ENCODE data around the gene SNX13.

DNA sequence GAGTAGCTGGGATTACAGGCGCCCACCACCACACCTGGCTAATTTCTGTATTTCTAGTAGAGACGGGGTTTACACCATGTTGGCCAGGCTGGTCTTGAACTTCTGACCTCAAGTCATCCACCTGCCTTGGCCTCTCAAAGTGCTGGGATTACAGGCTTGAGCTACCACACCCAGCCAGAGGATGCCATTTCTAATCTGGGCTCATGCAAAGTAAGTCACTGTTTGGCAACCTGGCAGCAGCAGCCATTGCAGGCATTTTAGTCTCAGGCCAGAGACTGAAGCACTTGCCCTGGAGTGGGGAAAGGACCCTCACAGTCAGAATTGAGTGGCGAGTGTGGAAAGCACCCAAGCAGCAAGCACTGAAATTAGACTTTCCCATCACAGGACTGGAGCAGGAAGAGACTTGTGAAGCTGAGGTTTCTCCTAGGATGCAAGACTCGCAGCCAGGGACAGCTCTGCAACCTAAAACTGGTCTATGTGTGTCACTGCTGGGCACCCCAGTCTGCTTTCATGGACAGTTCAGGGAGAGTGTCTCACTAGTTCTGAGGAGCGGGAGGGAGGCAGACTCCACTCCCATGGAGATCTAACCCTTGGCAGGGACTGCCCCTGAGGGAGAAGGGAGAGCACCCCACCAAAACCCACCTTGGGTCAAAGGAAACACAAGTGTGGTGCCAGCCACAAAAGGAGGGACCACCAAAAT lies 27.6 kb downstream of the SNX13 start:
- TF ChIP-seq POLR2A (IDR thresholded peaks at IDR 0.05) = no peak
- TF ChIP-seq, protein P1, sequence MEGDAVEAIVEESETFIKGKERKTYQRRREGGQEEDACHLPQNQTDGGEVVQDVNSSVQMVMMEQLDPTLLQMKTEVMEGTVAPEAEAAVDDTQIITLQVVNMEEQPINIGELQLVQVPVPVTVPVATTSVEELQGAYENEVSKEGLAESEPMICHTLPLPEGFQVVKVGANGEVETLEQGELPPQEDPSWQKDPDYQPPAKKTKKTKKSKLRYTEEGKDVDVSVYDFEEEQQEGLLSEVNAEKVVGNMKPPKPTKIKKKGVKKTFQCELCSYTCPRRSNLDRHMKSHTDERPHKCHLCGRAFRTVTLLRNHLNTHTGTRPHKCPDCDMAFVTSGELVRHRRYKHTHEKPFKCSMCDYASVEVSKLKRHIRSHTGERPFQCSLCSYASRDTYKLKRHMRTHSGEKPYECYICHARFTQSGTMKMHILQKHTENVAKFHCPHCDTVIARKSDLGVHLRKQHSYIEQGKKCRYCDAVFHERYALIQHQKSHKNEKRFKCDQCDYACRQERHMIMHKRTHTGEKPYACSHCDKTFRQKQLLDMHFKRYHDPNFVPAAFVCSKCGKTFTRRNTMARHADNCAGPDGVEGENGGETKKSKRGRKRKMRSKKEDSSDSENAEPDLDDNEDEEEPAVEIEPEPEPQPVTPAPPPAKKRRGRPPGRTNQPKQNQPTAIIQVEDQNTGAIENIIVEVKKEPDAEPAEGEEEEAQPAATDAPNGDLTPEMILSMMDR (IDR thresholded peaks at IDR 0.05) = no peak
